NCI-H187 treated with DMSO at 0.1 percent for 48 hours (cell line): Measurements from ENCODE around the gene NYAP2.

Source experiments
- DNase-seq: peaks from one replicate; lab custom pipeline; 2025; lab: John Stamatoyannopoulos, UW

The NYAP2 gene

DNA sequence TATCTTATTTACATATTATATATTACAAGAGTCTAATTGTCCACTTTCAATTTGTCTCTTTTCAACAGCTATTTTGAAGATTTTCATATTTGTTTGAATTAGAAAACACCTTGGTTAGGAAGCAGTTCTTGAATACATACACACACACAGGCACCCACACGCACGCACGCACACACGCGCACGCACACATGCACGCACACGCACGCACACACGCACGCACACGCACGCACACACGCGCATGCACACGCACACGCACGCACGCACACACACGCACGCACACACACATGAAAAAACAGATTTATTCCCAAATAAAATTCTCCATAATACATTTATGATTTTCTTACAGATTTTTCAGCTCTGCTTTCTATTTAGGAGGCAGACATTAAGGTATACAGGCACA lies 220.7 kb downstream of the NYAP2 start:
- no peak for DNase-seq

- no peak for DNase-seq
Observed at GRCh38 chr2:225630824-225631533, 231.5 kb downstream of the NYAP2 start.

DNA sequence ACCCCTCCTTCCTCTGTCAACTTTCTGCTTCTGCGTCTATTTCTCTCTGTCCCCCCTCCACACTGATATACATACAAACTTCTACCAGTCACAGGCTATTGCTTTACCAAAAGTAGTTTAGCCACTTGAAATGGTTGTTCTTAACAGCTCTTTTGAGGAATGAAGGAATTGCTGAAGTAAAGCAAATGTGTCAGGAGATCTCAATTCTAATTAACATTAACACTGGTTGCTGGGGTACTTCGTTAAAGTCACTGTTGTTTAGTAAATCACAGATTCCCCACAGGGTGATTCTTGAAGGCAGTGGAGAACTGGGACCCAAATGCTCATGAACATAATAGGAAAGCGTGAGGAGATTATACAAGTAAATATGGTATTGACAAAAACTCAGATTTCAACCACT lies 232.8 kb downstream of the NYAP2 start:
- no peak for DNase-seq

GRCh38 chr2:225636558-225636957 lies 237.0 kb downstream of the NYAP2 start:
- no peak for DNase-seq

DNA sequence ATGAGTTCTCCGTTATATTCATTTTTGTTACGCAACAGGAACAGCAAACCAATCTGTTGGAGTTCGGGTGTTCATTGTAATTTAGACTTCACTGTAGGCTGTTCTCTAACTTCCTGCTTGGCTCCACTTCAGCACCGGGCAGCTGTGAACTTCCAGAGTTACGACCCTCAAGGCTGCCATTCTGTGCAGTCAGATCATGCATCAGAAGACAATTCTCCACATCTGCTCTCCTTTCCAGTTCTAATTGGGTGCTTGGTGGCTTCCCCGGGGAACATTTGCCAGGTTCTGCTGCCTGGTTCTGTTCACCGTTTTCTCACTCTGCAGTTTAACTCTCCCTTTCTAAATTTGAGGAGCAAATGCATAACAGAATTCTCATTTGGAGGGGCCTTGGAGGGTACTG lies 237.7 kb downstream of the NYAP2 start:
- DNase-seq: no peak

GRCh38 chr2:225640550-225640949 lies 241.0 kb downstream of the NYAP2 start:
- no peak for DNase-seq

- DNase-seq: no peak
Observed at GRCh38 chr2:225649274-225649673, 249.8 kb downstream of the NYAP2 start.

GRCh38 chr2:225650041-225650440 lies 250.5 kb downstream of the NYAP2 start:
- no peak for DNase-seq

- DNase-seq: peak; percentile 12
Observed at GRCh38 chr2:225660262-225661131, 261.0 kb downstream of the NYAP2 start.

- DNase-seq: no peak
Observed at GRCh38 chr2:225662101-225662500, 262.6 kb downstream of the NYAP2 start.

DNA sequence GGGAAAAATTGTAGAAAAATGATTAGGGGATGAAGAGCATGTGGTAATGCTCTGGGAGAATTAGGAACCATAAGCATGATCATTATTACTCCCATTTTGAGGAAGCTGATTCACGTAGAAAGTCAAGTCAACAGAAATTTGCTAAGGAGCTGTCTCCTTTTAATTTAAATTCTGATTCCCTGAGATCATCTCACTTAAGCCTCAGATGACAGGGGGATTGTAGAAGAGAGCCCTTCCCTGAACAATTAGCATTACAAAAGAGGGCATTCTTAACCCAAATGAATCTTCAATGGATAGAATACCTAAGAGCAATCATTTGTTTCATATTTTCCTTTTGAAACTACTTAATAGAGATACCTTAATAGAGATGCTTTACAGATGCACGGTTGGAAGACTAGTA lies 267.9 kb downstream of the NYAP2 start:
- no peak for DNase-seq

- DNase-seq: no peak
Observed at GRCh38 chr2:225668606-225669266, 269.2 kb downstream of the NYAP2 start.

DNA sequence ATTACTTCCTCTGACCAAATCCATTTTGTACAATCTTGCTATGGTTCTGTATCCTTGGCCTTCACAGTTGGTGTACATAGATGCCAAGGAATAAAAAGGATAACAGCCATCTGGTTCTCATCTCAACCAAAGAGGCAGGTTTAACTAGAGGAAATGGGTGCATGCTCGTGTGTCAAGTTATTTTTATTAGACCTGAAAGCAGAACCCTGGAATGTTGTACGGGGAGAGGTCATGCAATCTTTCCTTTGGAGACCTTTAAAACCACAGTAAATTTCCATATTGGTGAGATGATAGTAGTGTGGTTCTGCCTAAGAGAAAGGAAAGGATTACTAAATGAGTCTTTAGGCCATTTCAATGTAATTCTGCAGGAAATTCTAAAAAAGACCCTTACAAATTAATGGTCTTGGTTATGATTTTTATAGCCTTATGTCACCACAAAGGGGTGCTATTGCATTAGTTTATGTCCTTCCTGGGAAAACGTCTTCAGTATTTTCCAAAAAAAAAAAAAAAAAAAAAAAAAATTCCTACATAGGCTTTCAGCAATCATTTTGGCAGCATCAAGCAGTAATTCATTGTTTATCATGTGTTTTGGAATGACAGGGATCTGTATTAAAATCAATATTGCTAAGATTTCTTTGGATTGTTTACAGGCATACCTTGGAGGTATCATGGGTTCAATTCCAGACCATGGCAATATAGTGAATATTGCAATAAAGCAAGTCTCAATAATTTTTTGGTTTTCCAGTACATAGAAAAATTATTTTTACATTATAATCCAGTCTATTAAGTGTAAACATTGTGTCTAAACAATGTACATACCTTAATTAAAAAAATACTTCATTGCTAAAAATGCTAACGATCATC lies 270.8 kb downstream of the NYAP2 start:
- DNase-seq: no peak

DNA sequence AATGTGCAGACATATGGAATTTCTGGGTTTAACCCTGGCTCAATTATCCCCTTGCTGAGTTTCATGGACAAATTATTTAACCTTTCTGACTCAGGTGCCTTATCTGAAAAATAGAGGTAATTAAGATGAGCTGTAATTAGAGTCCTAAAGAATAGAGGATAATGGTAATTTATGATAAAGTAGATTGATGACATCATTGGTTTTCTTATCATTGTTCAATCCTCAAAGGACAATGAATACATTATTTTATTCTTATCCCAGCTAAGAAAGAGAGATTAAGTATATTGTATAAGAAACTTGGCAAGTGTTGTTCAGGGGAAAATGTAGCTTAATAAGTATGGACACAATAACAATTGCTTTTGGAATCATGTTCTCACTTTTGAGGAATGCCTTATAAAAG lies 279.3 kb downstream of the NYAP2 start:
- DNase-seq: no peak

GRCh38 chr2:225683258-225683657 lies 283.7 kb downstream of the NYAP2 start:
- DNase-seq: no peak

DNA sequence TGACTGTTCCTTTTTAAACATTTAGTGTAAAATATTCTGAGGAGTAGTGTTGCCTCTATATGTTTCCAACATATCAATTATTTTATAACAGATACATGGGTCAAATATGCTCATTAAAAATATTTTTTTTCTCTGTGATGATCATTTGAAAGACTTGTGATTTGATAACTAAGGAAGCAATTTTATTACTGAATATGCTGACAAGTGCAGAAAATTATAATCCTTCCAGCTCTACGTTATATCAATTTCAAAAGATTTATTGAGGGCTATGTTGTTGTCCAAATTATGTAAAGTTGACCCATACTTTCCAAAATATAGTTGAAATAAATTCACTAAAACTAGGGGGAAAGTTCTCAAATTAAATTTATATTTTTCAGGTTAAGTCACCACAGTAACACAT lies 290.6 kb downstream of the NYAP2 start:
- DNase-seq: no peak

DNA sequence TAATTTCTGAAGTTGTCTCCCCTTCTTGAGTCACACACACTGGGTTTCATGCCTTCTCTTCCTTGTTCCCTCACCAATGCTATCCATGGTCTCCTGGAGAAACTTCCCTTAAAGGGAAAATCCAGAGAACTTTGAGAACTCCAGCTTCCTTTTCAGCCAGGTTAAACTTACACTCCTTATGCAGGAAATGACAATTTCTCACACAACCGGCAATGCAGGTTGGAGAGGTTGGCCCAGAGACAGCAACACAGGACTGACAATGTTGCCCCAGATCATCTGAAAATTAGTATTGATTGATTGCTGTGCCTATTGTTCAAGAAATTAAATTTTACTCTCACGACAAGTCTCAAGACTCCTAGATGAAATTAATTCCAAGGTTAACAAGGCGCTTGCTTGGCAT lies 292.2 kb downstream of the NYAP2 start:
- no peak for DNase-seq

DNA sequence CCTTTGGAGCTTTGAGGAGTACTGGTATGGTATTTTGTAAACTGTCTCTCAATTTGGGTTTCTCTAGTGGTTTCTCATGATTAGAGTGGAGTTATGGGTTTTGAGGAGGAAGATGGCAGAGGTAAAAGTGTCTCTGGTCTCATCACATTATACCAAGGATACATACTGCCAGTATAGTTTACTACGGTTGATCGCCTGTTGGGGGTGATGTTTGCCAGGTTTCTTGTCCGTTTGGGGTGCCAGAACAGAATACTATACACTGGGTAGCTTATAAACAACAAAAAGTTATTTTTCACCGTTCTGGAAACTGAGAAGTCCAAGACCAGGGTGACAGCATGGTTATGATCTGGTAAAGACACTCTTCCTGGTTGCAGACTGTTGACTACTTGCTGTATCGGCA lies 293.7 kb downstream of the NYAP2 start:
- DNase-seq: no peak

DNA sequence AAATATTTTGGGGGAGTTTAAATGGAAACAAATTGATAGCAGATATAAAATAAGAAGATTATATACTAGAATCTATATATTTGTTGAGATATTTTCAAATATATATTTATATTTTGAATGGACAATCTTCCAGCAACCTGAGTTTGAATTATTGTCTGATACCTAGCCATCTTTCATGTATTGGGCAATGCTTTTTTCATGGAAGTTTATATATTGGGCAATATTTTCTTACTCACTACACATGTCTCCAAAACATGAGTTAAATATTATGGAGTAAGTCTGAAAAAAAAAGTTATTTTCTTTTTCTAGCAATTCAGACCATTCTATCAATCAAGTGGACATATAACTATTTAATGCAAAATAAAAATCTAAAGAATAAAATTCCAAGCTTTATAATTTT lies 295.2 kb downstream of the NYAP2 start:
- no peak for DNase-seq

DNA sequence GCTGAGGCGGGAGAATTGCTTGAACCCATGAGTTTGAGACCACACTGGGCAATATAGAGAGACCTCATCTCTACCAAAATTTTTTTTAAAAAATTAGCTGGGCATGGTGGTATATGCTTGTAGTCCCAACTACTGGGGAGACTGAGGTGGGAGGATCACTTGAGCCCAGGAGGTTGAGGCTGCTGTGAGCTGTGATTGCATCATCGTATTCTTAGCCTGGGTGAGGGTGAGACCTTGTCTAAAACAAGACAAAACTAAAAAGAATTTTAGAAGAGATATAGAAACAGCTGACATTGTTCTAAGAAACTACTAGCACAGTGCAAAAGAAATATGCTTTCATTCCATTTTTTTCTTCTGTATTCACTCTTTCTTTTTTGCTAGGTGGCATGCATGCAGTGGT lies 298.4 kb downstream of the NYAP2 start:
- no peak for DNase-seq
